GM19397 (cell line): ENCODE results near the gene GSS.

Experiments used
- ATAC-seq: cut with Tn5 transposase; IDR thresholded peaks from one replicate; pipeline ENCODE4 v1.9.1; 2021; ENCODE audit warnings: mild to moderate bottlenecking, moderate library complexity; ENCODE audit not compliant: unreplicated experiment

The GSS gene

DNA sequence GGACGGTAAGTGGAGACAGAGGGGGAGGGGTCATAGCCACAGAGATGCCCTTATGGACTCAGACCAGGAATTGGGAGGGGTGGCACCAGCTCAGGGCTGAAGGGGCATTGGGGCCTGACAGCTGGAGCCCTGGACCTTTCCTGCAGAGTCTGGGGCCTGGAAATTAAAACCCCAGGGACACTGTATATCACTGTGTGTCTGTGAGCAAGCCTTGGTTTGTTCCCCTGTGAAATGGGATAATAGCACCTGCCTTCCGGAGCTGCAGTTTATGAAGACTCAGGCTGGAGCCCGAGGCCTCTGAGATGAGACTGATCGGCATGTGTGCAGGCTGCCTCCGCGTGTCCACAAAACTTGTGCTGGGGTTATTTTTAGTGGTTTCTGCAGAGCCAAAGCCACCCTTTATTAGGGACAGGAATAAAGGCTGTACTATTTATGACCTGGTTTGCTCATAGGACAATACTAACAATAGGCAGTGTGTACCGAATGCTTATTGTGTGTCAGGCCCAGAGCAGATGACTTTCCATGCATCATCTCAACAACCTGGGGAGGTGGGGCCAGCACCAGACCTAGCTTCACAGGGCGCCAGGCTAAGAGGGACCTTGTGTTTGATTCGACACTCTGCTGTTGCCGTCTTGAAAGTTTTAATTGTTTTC lies 22.6 kb upstream of the GSS start:
- ATAC-seq = no peak

DNA sequence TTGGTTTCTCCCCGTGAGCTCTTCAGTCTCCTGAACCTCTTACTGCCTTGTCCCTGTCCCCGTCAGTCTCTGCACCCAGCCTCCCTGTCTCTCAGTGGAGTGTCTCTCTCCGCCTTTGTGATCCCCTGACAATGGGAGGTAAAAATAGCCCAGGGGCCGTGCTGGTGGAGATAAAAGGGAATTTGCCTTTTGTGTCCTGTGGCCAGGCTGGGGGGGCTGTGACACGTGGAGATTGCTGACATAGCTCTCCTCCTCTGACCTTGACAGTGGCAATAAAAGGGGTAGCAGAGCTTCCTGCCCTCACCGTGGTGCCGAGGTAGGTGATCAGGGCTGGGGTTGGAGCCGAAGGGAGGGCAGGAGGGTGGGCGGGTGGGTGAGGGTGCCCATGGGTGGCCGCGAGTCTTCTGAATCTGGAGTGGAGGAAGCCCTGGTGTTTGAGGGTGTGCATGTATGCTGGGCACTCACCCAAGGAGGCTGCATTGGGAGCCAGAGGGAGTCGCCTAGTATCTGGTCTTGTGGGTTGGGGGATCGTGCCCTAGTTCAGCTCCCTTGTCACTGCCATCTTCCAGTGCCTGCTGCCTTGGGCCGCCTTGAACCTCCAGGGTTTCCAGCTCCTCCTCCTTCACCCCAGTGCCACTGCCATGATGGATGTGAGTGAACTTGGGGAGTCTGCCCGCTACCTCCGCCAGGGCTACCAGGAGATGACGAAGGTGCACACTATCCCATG lies 21.9 kb upstream of the GSS start:
- ATAC-seq = no peak

DNA sequence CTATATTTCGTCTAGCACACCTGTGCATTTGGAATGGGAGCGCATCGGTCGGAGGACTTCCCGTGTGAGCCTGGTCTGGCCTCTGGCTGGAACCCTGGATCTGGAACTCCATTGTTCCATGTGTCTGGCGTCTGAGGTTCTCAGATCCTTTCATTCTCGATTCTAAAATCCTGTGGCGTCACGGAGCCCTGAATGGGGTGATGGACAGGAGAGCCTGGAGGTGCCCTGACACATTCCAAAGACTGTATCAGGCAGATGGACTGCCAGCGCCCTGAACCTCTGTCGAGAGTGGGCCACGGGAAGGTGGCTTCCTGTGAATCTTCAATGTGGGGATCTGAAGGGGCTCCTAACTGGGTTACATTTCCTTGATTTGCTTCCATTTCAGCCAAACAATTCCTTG lies 20.7 kb upstream of the GSS start:
- no peak for ATAC-seq

DNA sequence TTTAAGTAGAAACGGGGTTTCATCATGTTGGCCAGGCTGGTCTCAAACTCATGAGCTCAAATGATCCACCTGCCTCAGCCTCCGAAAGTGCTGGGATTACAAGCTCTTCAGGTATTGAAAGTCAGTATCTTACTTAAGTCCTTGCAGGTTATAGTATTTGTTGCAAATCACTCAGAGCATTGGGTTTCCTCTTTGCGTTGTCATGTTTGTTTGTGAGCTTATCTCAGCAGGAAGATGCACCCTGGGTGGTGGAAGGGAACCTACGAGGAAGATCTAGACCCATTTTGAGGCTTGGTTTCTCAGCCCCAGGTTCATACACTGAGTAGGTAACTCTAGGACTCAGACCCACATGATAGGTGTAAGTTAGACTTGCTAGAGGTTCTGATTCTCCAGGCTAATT lies 18.6 kb upstream of the GSS start:
- no peak for ATAC-seq

DNA sequence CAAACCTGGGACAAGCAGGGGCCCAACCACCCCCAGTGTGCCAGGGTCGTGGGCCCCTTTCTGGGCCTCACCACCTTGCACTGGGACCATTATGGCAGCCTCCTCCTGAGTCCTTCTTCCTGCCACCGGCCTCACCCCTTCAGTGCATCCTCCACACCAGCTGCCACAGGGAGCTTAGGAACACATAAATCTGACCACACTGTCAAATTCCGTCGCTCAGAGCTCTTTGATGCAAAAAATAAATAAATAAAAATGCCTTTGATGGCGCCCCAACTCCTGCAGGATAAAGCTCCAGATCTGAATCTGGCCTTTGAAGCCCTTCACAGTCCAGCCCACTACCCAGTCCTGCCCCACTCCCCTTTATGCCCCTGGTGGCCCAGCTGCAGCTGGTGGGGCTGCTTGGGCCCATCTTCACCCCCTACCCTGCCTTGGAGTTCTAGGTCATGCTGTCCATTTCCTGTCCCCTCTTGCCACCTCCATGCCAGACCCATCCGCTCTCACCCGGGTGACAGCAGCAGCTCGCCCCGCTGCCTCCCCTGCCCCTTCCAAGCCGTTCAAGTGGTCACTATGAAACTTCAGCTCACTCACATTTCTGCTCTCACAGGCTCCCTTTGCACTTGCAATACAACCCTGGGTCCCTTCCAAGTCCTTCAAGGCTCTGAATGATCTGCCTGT lies 16.1 kb upstream of the GSS start:
- no peak for ATAC-seq

DNA sequence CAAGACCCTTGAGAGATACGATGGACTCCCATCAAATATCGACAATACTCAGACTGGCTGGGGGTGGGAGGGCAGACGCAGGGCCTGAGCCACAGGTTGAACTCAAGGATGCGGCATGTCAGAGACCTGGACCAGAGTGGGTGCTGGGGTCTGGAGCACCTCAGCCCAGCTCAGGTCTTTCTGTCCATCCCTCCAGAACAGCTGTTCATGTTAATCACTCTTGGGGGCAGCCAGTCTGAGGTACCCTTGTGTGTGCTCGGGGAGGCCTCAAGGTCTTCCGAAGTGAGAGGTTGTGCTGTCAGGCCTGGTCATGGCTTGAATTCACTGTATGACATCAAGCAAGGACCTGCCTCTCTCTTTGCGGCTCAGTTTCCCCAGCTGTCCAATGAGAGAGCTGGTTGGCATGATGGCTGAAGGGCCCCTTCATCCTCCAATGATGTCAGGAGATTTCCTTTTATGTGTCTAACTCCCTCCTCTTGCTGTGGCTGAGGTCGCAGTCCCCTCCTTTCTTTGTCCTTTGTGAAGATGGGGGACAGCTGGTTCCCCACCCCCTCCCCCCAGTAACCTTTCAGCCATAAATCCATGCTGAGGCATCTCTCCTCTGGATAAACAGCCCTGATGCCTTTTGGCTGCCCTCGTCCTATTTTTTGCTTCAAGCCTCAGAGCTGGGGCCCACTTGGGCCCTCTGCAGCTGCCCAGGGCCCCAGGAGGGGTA lies 15.4 kb upstream of the GSS start:
- no peak for ATAC-seq

DNA sequence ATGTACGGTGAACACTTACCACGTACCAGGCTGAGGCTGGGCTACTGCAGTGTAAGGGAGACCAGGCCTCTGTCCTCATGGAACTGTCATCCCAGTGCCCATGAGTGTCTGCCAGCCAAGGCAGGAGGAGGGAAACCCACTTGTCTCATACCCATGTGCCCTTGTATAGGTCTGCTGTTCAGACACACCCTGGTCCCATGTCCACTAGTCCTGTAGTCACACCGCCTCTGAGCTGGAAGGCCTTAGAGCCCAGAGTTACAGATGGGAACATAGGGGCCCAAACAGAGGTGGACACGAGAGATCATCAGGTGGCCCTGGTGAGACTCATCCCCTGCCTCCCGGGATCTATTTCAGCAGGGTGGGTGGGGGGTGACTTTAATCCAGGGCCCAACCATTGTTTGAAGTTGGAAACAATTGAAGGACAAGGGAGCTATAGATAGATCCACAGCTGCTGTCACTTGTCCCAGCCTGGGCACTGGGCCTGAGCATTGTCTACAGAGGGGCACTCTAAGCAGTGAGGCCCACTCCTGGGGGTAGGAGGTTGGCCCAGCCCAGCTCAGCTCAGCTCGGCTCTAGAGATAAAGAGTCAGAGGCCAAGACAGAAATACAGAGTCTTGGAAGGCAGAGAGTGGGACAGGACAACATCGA lies 14.7 kb upstream of the GSS start:
- ATAC-seq = no peak

DNA sequence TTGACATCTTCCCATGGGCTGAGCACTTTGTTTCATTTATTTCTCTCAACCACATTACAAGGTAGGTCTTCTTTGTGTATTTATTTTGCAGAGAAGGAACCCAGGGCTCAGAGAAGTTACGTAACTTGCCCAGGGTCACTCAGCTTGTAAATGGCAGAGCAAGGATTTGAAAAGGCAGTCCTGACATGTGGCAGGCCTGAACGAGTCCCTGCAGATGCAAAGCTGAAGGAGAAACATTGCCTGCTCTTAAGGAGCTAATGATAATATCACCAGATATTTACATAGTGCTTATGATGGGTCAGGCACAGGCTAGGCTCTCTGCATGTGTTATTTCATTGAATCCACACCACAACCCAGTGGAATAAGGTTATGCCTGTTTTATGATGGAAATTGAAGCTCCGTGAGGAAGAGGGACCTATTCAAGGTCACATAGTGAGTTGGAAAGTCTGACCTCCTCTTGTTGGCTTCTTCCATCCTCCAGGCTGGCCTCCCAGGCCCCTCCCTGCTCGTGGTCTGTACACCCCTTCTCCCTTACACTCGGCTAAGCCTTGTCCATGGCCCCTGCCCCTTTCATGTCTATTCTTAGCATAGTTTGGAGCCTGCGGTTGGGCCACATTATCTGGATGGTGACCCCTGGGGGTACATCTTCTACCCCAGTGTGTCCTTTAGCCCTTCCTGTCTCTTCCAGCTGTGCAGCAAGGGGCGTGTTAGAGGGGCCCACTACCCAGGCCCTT lies 12.6 kb upstream of the GSS start:
- ATAC-seq = no peak

DNA sequence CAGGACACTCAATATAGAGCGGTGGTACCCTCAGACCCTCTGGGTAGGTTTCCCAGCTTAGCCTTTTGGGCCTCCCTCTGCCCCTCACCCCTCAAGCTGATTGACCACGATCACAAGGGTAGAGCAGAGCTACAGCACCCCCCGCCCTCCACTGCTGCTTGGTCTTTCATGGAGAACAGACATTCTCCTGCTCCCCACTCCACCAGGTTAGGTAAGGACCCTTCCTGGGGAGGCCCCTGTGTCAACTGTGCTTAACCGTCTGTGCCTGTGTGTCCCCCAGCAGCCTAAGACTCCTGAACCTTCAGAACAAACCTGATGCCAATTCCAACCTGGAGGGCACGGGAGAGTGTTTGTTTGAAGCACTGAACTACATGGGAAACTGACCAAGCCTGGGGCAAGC lies 11.8 kb upstream of the GSS start:
- ATAC-seq = no peak

DNA sequence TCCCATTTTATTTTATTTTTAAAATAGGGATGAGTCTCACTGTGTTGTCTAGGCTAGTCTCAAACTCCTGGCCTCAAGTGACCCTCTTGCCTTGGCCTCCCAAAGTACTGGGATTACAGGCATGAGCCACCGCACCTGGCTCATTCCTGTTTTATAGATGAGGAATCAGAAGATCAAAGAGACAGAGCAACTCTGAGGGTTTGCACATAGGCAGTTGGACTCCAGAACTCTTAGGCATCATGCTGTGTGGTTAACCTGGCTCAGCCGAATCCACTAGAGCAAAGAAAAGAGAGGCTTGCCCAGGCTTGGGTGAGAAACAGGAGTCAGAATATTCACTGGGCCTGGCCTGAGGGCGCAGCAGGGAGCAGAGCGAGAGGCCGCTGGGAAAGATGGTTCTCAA lies 9.4 kb upstream of the GSS start:
- no peak for ATAC-seq

DNA sequence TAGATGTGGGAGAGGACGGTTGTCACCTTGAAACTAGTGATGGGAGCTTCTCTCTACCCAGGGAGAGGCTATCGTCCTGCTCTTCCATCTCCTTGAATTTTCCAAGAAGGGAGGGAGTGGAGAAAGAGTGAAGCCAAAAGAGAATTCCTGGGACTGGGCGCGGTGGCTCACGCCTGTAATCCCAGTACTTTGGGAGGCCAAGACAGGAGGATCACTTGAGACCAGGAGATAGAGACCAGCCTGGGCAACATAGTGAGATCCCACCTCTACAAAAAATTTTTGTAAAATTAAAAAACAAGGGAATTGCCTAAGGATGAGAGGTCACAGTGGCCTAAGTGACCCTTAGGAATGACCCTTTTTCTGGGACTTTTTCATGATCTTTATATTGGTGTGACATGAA lies 8.9 kb upstream of the GSS start:
- no peak for ATAC-seq

DNA sequence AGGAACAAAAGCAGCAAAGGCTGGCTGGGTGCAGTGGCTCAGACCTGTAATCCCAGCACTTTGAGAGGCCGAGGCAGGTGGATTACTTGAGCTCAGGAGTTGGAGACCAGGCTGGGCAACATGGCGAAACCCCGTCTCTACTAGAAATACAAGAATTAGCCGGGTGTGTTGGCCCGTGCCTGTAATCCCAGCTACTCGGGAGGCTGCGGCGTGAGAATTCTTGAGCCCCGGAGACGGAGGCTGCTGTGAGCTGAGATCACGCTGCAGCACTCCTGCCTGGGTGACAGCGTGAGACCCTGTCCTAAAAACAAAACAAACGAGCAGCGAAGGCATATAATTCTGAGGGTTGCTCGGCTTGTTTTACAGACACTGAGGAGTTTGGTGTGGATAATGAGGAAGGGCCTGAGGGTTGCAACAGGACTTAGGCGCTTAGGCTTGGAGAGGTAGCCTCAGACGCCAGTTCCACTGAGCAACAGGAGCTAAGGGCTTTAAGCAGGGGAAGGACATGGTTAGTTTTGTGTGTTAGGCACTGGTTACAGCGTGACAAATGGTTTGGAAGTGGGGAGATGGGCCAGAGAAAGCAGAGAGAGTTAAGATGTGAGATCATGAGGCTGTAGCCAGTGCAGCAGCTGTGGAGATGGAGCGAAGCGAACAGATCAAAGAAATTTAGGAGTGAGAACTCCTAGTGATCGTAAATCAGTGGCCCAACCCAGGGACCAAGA lies 1.3 kb upstream of the GSS start:
- no peak for ATAC-seq

DNA sequence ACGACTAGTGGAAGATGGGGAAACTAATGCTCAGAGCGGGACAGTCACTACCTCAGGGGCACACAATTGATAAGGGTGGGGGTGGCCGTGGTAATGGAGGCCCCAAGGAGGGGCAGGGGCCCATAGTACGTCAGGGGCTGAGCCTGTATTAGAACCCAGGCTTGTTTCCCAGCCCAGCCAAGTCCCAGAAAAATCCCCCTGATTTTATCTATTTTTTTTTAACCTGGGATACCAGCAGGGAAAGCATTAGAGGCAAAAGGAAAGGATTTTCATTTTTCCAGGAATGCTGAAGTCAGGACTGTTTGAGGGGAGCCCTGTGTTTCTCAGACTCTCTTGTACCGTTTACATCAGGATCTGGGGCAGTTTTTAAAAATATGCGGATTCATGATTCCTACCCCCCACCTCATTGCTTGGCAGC lies 444 bp upstream of the GSS start:
- no peak for ATAC-seq

DNA sequence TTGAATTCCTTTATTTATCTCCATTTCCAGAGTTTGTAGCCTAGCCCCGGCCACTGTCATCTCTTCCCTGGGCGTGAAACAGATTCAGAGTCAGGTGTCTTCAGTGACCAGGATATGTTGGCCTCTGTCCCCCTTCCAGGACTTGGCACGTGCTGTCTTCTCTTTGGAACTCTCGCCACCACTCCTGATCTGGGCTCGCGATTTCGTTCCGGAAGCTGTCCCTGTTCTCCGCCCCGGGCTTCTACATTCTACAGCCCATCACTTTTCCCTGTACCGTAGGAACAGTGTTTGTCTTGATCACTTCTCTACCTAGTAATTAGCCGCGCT lies 739 bp downstream of the GSS start:
- ATAC-seq = no peak

DNA sequence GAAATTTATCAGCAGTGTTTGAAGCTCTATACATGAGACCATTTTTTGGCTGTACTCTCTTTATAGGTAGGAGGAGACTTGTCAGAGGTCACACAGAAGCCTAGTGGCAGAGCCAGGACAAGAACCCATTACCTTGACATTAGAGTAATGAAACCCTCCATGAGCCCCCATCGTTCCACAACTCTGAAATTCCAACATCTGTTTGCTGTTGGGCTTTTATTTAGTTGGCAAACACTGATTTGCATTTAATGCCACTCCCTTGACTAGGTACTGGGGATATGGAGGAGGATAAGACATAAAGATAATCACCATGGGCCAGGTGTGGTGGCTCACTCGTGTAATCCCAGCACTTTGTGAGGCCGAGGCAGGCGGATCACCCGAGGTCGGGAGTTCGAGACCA lies 1.6 kb downstream of the GSS start:
- no peak for ATAC-seq

DNA sequence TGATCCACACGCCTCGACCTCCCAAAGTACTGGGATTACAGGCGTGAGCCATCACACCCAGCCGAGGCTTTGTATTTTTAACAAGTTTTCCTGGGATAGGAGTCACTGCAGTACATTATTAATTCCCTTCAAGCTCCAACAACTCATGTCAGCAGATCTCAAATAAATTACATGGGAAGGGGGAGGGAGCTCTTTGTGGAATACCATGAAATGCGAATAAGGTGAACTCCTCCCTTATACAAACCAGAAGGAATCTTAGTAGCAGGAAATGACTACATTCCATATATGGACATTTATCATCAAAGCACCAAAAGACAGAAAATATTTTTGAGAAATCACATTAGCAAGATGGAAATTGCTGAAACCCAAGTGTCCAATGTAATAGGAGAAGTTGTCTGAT lies 2.9 kb downstream of the GSS start:
- no peak for ATAC-seq

DNA sequence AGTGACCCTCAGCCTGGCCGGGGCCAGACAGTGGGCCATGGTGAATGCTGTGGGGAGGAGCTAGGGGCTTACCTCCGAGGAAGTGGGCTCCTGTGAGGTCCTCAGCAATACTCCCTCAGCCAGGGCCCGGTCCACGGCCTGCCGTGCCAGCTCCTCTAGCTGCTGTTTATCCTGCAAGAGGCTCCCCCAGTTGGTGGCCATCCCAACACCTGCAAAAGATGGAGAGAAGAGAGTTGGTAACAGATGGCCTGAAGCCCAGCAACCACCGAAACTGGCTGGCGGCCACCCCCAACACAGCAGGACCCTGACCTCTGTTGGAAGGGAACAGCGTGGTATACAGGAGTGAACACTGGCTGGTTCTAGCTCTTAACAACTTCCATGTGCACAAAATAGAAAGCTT lies 4.0 kb downstream of the GSS start:
- no peak for ATAC-seq

DNA sequence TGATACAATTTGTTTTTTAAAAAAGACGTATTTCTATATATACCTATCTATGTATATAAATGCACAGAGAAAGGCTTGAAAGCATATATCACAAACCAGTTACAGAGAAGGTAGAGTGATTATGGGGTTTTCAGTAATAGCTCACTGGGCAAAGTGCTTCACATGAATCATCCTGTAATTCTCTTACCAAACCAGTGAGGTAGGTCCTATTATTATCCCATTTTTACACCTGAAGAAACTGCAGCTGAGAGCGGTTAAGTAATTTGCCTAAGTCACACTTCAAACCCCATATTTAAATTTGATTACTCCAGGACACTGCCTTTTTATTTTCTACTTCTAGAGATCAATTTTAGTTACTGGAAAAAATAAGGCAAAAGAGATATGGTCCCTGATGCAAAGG lies 4.4 kb downstream of the GSS start:
- no peak for ATAC-seq

DNA sequence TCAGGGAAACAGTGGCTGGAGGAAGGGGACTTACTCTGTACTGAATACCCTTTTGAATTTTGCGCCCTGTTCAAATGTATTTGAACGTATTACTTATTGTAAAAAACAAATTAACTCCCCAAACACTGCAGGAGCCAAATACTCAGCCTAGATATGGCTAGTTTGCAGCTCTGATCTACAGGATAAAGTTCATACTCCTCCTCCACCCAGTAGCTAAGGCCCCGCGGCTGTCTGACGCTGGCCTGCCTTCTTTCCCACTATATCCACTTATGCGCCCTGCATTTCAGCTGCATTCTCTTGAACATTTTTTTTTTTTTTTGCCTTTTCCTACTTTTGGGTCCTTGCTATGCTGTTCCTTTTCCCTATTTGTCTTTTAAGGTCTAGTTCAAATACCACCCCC lies 6.5 kb downstream of the GSS start:
- ATAC-seq = no peak

DNA sequence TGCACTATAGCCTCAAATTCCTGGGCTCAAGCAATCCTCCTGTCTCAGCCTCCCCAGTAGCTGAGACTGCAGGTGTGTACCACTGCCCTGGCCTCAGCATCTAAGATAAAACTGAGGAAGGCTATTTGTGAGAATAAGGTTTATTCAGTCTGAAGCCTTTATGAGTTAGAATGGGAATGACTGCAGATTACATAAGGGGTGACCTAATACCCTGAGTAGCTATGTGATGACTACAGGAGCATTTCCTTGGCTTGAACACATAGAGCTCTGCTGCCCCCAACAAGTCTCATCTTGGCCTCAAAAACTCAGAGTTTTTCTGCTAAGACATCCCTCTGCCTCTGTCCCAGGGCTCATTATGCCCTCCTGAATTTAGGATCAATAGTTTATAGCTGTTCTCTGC lies 7.6 kb downstream of the GSS start:
- ATAC-seq = no peak
